Neural progenitor cell (in vitro differentiated cells): ENCODE measurements around the gene S1PR5.

Experiments used
- EZH2 ChIP-seq: fragments of 200-600 bp; sonication (generic); IDR thresholded peaks from 2 replicates; pipeline ENCODE4 v1.6.1; 2017; ENCODE audit warnings: antibody characterized with exemption, mild to moderate bottlenecking, moderate library complexity
- EZH2phosphoT487 ChIP-seq: fragments of 200-600 bp; sonication (generic); IDR thresholded peaks from 2 replicates; pipeline ENCODE4 v1.6.1; 2017; ENCODE audit warnings: antibody characterized with exemption
- TF ChIP-seq, protein P1 (sequence below): fragments of 200-600 bp; sonication (generic); IDR thresholded peaks from 2 replicates; pipeline ENCODE4 v1.5.1; 2017; ENCODE audit warnings: antibody characterized with exemption, mild to moderate bottlenecking

GRCh38 chr19:10518444-10519361 lies 1.5 kb upstream of the S1PR5 start:
- TF ChIP-seq, protein P1, sequence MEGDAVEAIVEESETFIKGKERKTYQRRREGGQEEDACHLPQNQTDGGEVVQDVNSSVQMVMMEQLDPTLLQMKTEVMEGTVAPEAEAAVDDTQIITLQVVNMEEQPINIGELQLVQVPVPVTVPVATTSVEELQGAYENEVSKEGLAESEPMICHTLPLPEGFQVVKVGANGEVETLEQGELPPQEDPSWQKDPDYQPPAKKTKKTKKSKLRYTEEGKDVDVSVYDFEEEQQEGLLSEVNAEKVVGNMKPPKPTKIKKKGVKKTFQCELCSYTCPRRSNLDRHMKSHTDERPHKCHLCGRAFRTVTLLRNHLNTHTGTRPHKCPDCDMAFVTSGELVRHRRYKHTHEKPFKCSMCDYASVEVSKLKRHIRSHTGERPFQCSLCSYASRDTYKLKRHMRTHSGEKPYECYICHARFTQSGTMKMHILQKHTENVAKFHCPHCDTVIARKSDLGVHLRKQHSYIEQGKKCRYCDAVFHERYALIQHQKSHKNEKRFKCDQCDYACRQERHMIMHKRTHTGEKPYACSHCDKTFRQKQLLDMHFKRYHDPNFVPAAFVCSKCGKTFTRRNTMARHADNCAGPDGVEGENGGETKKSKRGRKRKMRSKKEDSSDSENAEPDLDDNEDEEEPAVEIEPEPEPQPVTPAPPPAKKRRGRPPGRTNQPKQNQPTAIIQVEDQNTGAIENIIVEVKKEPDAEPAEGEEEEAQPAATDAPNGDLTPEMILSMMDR, result no peak
- TF ChIP-seq EZH2, result no peak
- TF ChIP-seq EZH2phosphoT487, result no peak
